Left ventricle myocardium superior (tissue), 1 donor: Measurements from ENCODE around the gene EIF2S3B. TPM values are rescaled to one million over a fixed set of nuclear protein-coding genes. Genes with fewer than 3 reads are reported as not detected.

ENCODE experiments used
- ATAC-seq: fragments of 200-7000 bp; cut with Tn5 transposase; one replicate; pipeline ENCODE4 v1.9.1; 2020; ENCODE audit warnings: mild to moderate bottlenecking, moderate library complexity
- DNase-seq: peaks from one replicate; pipeline ENCODE4 v3.0.0-alpha.2; 2020
- intact Hi-C: fragments of 100-400 bp; cut with micrococcal nuclease; formaldehyde crosslinking; loops from one replicate; pipeline ENCODE4 v1.11.0; 2022
- total RNA-seq: library from RNA; stranded (reverse); fragmentation: NEBNext Ultra II Directional; extraction: Animal tissue kit (Norgen Biotek cat#: 25700); gene quantifications from one replicate; pipeline ENCODE4 v1.2.1, GENCODE V29; 2021
- donor health status: DM: no; HTN: yes; CAD: no; lungs with severe emphysema.

Gene EIF2S3B
- total RNA-seq, 1 donor from 2014 or later, result not detected

GRCh38 chr12:10551375-10551774, 45.7 kb downstream of the EIF2S3B start:
- ATAC-seq (peak; percentile 48), DNase-seq (no peak)
- intact Hi-C loops, result no loop called here

GRCh38 chr12:10553148-10553547, 47.5 kb downstream of the EIF2S3B start:
- no peak for DNase-seq
- intact Hi-C loops, result no loop called here
- ATAC-seq, result no peak

GRCh38 chr12:10554228-10554755, 48.6 kb downstream of the EIF2S3B start:
- intact Hi-C loops, result no loop called here
- ATAC-seq, result no peak
- DNase-seq, result no peak

GRCh38 chr12:10554756-10555481, 49.2 kb downstream of the EIF2S3B start:
- intact Hi-C loops, result no loop called here
- ATAC-seq (no peak), DNase-seq (no peak)

GRCh38 chr12:10557329-10557728, 51.6 kb downstream of the EIF2S3B start:
- no peak for DNase-seq
- no peak for ATAC-seq
- intact Hi-C loops, result no loop called here

GRCh38 chr12:10557766-10558165, 52.1 kb downstream of the EIF2S3B start:
- intact Hi-C loops, result no loop called here
- ATAC-seq (no peak), DNase-seq (no peak)

Other genes starting within 250 kb of the EIF2S3B start
- 1.5 TPM for gene KLRD1, start 198.0 kb upstream of the EIF2S3B start, total RNA-seq
- not detected for gene KLRK1, start 115.8 kb upstream of the EIF2S3B start, total RNA-seq
- not detected for gene KLRC4, start 96.1 kb upstream of the EIF2S3B start, total RNA-seq
- gene KLRC3, start 85.3 kb upstream of the EIF2S3B start, total RNA-seq, result not detected
- not detected for gene KLRC2, start 69.9 kb upstream of the EIF2S3B start, total RNA-seq
- gene KLRC1, start 52.5 kb upstream of the EIF2S3B start, total RNA-seq, result 0.32 TPM
- 11.5 TPM for gene MAGOHB, start 107.7 kb downstream of the EIF2S3B start, total RNA-seq
- not detected for gene STYK1, start 168.2 kb downstream of the EIF2S3B start, total RNA-seq
- 773 TPM for gene YBX3, start 217.4 kb downstream of the EIF2S3B start, total RNA-seq